GM19239 (cell line): ENCODE results near the gene DALRD3.

Experiments
- DNase-seq: peaks from one replicate; pipeline ENCODE4 v3.0.0; 2011; ENCODE audit warnings: low spot score; ENCODE audit not compliant: insufficient read length
- FAIRE-seq: peaks from 2 replicates; lab custom pipeline; 2011; peaks lifted over from hg19 to GRCh38; lab: Jason Lieb, UNC

Gene DALRD3, protein sequence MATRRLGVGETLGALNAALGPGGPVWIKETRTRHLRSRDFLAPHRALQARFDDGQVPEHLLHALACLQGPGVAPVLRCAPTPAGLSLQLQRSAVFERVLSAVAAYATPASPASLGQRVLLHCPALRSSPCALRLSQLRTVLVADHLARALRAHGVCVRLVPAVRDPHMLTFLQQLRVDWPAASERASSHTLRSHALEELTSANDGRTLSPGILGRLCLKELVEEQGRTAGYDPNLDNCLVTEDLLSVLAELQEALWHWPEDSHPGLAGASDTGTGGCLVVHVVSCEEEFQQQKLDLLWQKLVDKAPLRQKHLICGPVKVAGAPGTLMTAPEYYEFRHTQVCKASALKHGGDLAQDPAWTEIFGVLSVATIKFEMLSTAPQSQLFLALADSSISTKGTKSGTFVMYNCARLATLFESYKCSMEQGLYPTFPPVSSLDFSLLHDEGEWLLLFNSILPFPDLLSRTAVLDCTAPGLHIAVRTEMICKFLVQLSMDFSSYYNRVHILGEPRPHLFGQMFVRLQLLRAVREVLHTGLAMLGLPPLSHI

DNA sequence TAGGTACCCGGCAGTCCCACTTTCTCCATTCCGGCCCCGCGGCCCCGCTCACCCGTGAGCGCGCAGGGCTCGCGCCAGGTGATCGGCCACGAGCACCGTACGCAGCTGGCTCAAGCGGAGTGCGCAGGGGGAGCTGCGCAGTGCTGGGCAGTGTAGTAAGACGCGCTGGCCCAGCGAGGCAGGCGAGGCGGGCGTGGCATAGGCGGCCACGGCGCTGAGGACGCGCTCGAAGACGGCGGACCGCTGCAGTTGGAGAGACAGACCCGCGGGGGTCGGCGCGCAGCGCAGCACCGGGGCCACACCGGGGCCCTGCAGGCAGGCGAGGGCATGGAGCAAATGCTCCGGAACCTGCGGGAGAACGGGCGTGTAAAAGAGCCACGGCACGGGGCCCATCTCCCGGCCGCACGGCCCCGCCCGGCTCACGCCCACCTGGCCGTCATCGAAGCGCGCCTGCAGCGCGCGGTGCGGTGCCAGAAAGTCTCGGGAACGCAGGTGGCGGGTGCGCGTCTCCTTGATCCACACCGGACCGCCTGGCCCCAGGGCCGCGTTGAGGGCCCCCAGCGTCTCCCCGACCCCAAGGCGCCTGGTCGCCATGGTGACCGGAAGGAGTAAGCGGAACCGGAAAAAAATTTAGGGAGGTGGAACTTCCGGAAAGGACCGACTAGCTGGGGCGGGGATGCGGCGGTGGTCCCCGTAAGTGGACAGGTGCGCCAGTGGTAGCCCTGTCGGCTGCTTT, at the start of gene DALRD3:
DALRD3 (minus strand) TSS at position 610 of the 736 bp plus-strand sequence; CDS start at position 594, 16 bp downstream.
- DNase-seq (peak; percentile 64), FAIRE-seq (peak; percentile 83)

DNA sequence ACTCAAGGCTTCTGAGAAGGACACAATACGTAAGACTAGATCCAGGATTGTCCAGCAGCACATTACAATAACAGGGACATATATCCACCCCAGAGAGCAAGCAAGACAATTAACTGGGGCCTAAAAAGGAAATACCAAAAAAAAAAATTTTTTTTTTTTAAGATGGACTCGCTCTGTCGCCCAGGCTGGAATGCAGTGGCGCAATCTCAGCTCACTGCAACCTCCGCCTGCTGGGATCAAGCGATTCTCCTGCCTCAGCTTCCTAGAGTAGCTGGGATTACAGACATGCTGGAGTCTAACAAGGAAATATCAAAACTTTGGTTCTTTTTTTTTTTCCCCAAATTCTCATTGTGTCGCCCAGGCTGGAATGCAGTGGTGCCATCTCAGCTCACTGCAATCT, 39.6 kb upstream of the DALRD3 start:
- DNase-seq (no peak), FAIRE-seq (no peak)

DNA sequence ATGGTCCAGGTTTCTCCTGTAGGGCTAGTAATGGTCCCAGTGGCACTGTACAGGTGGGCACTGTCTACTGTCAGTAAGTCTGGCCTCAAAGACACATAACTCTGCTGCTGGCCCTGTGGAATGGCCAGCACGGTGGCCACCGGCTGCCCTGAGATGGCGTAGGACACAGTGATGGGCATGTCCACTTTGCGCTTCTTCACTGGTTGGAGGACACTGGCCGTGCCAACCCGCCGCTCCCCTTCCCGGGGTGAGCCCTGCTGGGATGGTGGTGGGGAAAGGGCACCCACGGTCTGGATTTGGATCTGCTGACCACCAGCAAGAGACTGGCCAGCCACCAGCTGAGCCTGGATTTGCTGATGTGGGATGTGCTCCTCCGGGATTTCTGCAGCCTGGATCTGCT, 38.9 kb upstream of the DALRD3 start:
- no peak for DNase-seq
- FAIRE-seq, result no peak

DNA sequence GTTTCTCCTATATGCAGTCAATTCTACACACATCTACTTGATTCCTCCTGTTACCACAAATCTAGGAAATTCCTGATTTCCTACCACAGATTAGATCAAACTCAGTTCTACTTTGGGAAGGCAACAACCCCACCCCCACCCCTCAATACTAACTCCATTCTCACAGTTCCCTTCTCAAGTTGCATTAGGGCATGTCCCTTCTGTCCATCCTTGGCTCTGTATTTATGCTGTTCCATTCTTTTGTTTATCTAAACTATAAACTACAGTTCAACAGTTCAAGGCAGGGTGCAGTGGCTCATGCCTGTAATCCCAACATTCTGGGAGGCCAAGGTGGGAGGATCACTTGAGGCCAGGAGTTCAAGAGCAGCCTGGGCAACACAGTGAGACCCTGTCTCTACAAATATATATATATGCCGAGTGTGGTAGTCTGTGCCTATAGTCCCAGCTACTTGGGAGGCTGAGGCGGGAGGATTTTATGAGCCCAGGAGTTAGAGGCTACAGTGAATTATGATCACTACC, 36.0 kb upstream of the DALRD3 start:
- FAIRE-seq (no peak), DNase-seq (no peak)

DNA sequence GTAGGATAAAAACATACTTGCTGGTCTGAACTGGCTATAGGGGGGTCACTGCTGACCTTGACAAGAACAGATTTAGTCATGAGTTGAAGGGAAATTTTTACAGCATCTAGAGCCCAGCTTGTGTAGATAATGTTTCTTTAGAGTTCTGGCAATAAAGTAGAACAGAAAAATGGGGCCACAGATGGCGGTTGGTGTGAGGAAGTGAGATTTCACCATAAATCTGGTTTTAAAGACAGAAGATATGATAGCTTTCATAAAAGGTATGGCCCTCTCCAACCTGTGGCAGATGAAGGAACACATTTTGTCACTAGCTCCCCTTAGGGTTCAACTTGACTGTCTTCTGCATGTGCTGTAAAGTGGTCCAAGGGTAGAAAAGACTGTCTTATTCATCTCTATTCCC, 35.2 kb upstream of the DALRD3 start:
- no peak for FAIRE-seq

DNA sequence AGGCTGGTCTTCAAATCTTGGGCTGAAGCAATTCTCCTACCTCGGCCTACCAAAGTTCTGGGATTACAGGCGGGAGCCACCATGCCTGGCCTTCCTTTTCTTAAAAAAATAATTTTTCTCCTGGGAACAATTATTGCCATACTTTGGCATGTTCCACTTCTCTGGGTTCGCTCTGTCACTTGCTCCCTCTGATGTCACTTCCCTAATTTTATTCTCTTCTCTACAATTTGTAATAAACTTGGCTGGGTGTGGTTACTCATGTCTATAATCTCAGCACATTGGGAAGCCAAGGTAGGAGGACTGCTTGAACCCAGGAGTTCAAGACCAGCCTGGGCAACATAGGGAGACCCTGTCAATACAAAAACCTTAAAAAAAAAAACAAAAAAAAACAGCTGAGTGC, 16.9 kb upstream of the DALRD3 start:
- FAIRE-seq (no peak), DNase-seq (no peak)

More for the DNA sequence above, 35.2 kb upstream of the DALRD3 start:
- DNase-seq, result no peak

DNA sequence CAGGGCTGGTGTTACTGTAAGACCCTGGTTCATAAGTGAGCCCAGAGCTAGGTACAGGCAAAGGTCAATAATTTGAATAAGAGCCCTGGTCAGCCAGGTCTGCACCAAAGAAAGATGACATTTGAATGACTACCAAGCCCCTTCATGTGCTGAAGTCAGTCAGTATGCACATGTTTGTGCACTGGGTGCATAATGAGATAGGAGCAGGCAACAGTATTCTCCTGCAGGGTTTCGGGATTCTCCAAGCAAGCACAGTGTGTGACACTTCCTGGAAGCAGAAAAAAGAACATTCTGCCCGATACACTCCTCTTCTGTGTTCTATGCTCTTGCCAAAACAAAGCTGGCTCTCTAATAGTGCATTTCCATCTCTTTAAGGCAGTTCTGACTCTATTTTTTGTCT, 16.3 kb upstream of the DALRD3 start:
- FAIRE-seq, result no peak

DNA sequence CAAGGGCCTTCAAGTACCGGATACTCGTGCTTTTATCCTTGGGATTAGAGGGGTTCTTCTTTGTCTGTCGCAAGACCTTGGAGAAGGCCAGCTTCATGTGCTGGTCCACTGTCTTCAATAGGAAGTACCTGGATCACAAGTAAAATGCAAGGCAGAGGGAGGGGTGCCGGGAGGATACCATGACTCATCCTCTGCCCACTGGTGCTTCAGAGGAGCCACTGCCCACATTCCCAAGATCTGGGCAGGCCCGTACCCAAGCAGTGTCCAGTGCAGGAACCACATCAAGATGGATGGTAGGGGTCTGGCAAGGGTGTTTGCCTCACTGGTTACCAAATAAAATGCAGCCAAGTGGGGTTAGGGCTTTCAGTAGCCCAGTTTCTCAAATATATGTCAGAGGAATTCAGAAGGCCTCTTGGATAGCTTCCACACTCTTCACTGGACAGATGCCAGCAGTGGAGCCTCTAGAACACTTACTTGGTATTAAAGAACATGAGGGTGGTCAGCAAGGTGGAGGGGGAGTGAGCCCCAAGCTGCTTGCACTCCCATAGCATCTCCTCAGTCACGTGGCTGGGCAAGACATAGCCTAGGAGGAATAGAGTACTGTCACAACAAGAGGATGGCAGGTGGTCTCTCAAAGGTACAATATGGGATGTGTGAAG, 14.4 kb upstream of the DALRD3 start:
- FAIRE-seq, result no peak
- no peak for DNase-seq

More for the DNA sequence above, 16.3 kb upstream of the DALRD3 start:
- no peak for DNase-seq

DNA sequence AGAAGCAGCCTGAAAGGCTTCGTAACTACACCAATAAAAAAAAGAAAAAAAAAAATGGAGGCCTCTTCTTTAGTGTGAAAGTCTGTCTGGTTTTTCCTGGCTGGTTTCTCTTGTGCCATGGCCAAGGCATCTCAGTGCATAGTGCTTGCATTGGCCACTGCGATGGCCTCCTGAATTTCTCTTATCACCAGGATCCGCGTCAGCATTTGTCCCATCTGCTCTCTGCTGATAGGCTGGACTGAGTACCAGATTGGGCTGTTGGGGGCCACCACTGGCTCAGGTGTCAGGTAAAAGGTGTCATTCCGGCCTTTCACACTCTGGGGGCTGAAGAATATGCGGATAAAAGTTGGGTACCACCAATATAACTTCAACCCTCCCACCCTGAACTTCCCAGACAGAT, 11.9 kb upstream of the DALRD3 start:
- no peak for FAIRE-seq

DNA sequence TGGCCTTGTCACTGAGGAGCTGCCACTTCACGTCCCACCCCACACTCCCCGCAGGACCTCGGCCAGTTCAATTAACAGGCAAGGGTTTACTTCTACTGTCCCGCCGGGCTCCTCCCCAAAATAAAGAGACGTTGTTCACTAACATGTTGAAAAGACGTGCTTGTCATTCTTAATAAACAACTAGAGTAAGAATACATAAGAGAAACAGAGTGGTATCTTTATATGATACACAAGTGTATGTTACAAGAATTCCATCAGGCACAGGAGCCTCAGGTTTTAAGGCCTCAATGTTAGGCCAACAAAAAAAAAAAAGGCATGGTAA, 11.1 kb upstream of the DALRD3 start:
- DNase-seq (no peak), FAIRE-seq (no peak)

More for the DNA sequence above, 11.9 kb upstream of the DALRD3 start:
- DNase-seq, result no peak

DNA sequence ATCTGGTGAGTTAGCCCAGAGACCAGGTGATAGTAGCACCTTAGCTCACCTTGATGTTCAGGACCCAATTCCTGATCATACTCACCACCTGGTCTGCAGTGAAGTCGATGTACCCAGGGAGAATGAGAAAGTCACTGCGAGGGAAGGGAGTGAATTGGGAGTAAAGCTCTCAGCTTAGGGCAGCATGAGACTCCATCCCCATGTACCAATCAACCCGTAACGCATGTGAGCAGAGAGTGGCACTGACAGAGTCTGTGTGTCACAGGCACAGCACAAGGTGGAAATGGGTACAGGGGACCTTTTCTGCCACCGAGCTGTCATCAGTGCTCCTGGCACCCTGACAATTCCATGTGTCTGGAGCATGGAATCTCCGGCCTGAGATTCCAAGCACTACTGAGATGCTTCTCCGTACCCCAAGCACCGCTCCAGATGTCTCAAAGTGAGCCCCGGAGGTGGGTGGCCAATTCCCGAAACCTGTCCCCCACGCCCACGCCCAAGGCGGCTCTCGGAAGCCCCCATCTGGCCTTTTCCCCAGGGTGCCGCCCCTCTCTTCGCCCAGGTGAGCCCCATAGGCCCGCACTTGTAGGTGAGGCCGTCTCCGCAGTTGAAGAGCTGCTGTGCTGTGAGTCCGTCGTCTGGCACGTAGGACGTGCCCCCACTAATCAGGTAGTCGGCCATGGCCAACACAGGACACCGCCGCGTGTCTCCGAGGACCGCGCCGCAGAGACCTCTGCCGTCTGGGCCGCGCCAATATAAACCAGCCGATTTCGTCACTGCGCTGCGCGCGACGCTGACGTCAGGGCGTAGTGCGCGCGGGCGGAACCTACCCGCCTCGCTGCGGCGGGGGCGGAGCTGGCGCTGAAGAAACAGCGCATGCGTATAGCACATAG, 10.5 kb upstream of the DALRD3 start, which contains the start of gene IMPDH2:
IMPDH2 (minus strand) TSS at position 726 of the 890 bp plus-strand sequence; CDS start at position 678, 48 bp downstream.
- peak; percentile 60 for DNase-seq
- FAIRE-seq, result peak; percentile 97

DNA sequence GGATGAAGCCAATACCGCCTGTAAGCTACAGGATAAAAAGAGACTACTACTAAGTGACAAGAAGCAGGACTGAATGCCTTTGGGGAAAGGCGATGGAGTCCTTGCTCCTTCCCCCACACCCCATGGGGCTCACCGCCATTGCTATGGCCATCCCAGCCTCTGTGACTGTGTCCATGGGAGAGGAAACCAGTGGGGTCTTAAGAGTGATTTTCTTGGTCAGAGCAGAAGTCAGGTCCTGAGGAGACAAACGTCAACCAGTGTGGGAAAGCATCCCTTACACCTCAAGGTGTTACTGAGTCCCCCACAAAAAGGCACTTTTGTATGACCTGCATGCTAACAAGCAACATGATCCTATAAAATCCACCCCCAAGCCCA, 9.9 kb upstream of the DALRD3 start:
- FAIRE-seq (no peak), DNase-seq (no peak)

DNA sequence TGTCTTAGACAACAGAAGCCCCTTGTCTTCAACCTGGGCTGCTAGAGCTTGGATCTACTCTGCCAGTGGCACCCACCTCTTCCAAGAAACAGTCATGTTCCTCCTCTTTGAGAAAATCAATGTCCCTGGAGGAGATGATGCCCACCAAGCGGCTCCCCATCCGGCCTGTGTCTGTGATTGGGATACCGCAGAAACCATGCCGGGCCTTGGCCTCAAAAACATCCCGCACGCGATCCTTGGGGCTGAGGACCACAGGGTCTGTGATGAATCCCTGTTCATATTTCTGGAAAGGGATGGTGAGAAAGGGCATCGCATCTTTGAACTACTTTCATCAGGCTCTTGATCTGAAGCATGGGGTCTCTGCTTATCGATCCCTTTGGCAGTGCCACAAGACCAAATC, 9.3 kb upstream of the DALRD3 start:
- FAIRE-seq (no peak), DNase-seq (no peak)

DNA sequence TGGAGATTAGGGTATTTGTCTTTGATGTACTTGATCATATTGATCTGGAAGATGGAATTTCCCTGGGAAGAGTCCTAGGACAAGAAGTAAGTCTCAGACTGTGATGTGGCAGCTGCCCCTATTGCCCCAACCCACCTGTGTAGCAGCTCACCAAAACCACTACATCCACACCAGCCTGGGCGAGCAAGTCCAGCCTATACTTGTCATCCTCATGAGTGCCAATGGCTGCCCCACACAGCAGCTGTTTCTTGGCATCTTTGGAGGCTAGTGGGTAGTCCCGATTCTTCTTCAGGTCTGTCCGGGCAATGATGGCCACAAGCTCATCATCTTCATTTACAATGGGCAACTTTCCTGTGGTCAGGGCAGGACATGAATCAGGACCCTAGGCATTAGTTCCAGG, 8.2 kb upstream of the DALRD3 start:
- DNase-seq, result no peak
- FAIRE-seq, result no peak

DNA sequence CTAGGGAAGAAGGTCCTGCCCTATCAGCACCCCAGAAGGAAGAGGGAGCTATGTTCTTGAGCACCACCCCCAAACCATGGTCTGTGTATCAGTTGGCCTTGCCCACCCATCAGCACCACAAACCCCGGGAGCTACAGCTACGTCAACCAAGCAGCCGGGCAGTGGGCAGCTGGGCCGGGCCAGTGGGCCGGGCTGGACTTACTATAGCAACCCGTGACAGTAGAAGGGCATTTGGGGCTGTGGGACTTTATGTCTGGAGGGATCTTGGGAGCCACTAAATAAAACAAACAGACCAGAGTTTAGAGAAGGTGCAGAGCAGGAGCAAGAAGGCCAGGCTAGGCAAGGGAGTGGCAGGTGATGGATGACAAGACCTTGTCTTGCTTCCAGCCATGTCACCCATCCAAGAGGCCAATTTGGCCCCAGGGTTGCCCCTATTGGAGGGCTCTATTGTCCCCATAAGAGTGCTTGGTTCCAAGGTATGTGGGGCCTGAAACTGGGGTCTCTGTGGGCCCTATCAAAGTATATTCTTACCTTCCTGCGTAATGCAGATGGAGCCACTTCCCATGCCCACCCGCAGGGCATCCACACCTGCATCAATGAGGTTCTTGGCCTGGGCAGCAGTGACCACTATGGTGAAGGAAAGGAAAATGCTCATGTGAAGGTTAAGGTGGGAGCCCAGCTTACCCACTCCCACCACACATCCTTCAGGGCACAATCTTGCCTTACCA, 7.6 kb upstream of the DALRD3 start:
- FAIRE-seq (no peak), DNase-seq (no peak)

DNA sequence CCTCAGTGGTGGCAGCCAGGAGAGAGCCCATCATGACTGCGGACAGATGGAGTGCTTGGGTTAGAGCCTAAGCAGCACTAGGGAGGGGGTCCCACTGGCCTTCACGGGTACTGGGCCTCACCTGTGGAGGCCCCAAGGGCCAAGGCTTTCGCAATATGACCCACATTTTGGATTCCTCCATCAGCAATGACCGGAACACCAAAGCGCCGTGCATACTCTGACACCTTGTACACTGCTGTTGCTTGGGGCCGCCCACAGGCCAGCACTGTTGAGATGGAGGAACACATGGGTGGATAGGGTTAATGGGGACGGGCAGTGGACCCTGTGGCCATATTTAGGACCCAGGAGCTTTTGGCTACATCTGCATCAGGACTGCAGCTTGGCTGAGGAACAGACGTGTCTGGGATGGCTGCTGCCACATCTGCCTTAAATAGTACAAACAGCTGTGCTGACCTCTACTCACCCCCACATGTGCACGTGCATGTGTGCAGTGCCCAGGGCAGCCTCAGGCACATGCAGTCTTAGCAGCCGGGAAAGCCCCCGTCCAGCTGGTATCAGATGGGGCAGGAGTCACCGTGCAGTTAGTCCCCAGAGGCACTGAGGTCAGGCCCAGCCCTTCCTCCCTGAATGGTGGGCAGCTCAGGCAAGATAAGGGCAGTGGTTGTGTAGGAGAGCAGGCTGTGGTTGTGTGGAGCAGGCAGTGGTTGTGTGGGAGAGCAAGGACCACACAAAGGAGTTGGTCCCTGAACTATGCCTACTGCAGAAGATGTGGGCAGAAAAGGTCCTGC, 6.8 kb upstream of the DALRD3 start:
- no peak for FAIRE-seq
- no peak for DNase-seq

DNA sequence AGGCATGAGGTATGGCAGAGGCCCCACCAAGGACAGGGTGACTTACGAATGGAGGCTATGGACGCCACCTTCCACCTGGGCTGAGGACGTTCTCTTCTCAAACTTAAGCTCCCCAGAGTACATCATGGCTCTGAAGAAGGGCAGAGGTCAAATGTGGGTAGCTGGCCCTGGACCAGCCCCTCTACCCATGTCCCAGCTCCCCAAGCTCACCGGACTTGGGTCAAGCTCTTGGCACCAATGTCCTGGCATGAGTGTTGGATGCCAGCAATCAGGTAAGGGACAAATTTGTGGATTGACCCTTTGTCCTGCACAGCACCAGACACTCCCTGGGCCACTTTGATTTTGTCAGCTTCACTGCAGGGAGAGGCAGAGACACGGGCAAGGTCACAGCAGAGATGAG, 6.1 kb upstream of the DALRD3 start:
- DNase-seq (no peak), FAIRE-seq (no peak)

DNA sequence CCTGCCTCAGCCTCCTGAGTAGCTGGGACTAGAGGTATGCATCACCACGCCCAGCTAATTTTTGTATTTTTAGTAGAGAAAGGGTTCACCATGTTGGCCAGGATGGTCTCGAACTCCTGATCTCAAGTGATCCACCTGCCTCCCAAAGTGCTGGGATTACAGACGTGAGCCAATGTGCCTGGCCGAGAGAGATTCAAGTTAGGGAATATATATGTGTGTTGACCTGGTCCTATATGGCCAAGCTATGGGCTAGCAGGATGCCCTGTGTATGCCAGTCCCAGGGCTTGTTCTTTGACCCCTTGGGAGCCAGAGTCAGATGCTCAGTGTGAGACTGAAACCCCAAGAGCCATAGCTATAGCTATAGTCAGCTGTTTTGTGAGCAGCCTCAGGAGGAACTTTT, 5.4 kb upstream of the DALRD3 start:
- DNase-seq, result no peak
- FAIRE-seq, result no peak
